Stomach (tissue), 9 donors: ENCODE results near the gene PROSER3. TPM values are rescaled to one million over a fixed set of nuclear protein-coding genes. Genes with fewer than 3 reads are reported as not detected.

Experiments used
- DNase-seq, 2 donors: peaks; one replicate each; pipeline versions ENCODE4 v3.0.0 to v3.0.0-alpha.2; 2013 to 2019
- H3K27ac ChIP-seq, 5 donors: fragments of 200-600 bp in 4 of 5; sonication (generic) in 4 of 5; one replicate each; pipeline ENCODE4 v1.5.1; 2013 to 2019; ENCODE audit warnings: mild to moderate bottlenecking in 1 of 5, moderate library complexity in 1 of 5
- H3K27me3 ChIP-seq, 3 donors: fragments of 200-600 bp; sonication (generic); one replicate each; pipeline ENCODE4 v1.5.1; 2017 to 2019; ENCODE audit warnings: mixed run types in 1 of 3
- H3K36me3 ChIP-seq, 4 donors: fragments of 200-600 bp; sonication (generic); 1 replicate in 3 of 4; 2 replicates in 1 of 4; pipeline ENCODE4 v1.5.1; 2016 to 2019
- H3K4me1 ChIP-seq, 4 donors: fragments of 200-600 bp; sonication (generic); one replicate each; pipeline ENCODE4 v1.5.1; 2016 to 2019
- H3K4me3 ChIP-seq, 4 donors: fragments of 200-600 bp; sonication (generic) in 3 of 4; one replicate each; pipeline ENCODE4 v1.5.1; 2016 to 2019; ENCODE audit warnings: mild to moderate bottlenecking in 1 of 4
- H3K9me3 ChIP-seq, 4 donors: fragments of 200-600 bp; sonication (generic); one replicate each; pipeline ENCODE4 v1.5.1; 2016 to 2019
- CTCF ChIP-seq, 7 experiments: fragments of 450-650 bp in 4 of 7; fragments of 200-600 bp in 3 of 7; sonication (generic) in 3 of 7; IDR thresholded peaks; one replicate each; pipeline ENCODE4 v1.5.1; 2016 to 2019; ENCODE audit warnings: antibody characterized with exemption in 7 of 7, control low read depth in 2 of 7, mild to moderate bottlenecking in 1 of 7
- EP300 ChIP-seq: sonication (generic); formaldehyde crosslinking; IDR thresholded peaks from one replicate; pipeline ENCODE4 v1.6.1; 2017; ENCODE audit warnings: antibody characterized with exemption
- POLR2A ChIP-seq, 4 donors: fragments of 450-650 bp; IDR thresholded peaks; one replicate each; pipeline ENCODE4 v1.6.1; 2016; ENCODE audit warnings: antibody characterized with exemption in 4 of 4, control low read depth in 2 of 4, mild to moderate bottlenecking in 1 of 4, moderate library complexity in 1 of 4
- POLR2AphosphoS5 ChIP-seq, 3 donors: sonication (generic); formaldehyde crosslinking; IDR thresholded peaks; one replicate each; pipeline ENCODE4 v1.6.1; 2016; ENCODE audit warnings: antibody characterized with exemption in 3 of 3
- WGBS, 5 donors: extraction: QIAGEN DNeasy Blood & Tissue Kit in 3 of 5; methylation state at CpG; one replicate each; pipeline versions ENCODE4 v1.1.5 to v1.1.7; 2013 to 2018; 5-methylcytosine and 5-hydroxymethylcytosine counted together
- intact Hi-C: fragments of 100-400 bp; cut with DNase I; formaldehyde crosslinking; loops from one replicate; pipeline ENCODE4 v1.15.1; 2023; ENCODE audit warnings: low total_unique reads
- polyA plus RNA-seq, 3 donors: library from polyadenylated mRNA; stranded (reverse); fragments of 200-250 nt; gene quantifications; one replicate each; pipeline ENCODE4 v1.2.3, GENCODE V29; 2013
- total RNA-seq, 5 donors: library from RNA; depleted of rRNA; stranded (reverse); fragments of >200 nt; gene quantifications; one replicate each; pipeline versions ENCODE4 v1.1.0 to v1.2.3, GENCODE V29; 2014 to 2016
- donor health status: healthy with polysubstance abuse.
- donor health status: Bipolar disorder and iron deficiency.
- donor health status: healthy.

The PROSER3 gene
- total and polyA plus RNA-seq, 8 donors, result 3.6 to 61.3 (median 10.5) TPM

GRCh38 chr19:35816846-35817245, 58.9 kb downstream of the PROSER3 start:
- no peak overlapping the region for H3K27ac ChIP-seq
- H3K27me3 ChIP-seq, result peaks cover 0 to 71% (median 0%) of the 10 kb centered on the region in 3 donors
- no peak overlapping the region for H3K4me3 ChIP-seq
- intact Hi-C loops, result no loop called here
- peaks cover 0 to 6% (median 0%) of the 10 kb centered on the region in 4 donors for H3K4me1 ChIP-seq
- no peak for TF ChIP-seq CTCF (IDR thresholded peaks at IDR 0.05)
- TF ChIP-seq EP300, result no peak
- TF ChIP-seq POLR2A (IDR thresholded peaks at IDR 0.05), result no peak
- TF ChIP-seq POLR2AphosphoS5 (IDR thresholded peaks at IDR 0.05), result no peak
- no peaks in the 10 kb centered on the region for H3K9me3 ChIP-seq
- 70 to 86% (median 79%) methylated on average over 9 of the region's 9 CpGs for WGBS, 5 donors
- no peak for DNase-seq
- no peaks in the 10 kb centered on the region for H3K36me3 ChIP-seq

- 55 to 70% (median 65%) methylated on average over 3 of the region's 3 CpGs for WGBS, 5 donors
- Histone ChIP-seq H3K9me3 (no peaks in the 10 kb centered on the region), H3K36me3 (no peaks in the 10 kb centered on the region), H3K27me3 (peaks cover 0 to 68% (median 0%) of the 10 kb centered on the region in 3 donors), H3K4me1 (peaks cover 0 to 6% (median 0%) of the 10 kb centered on the region in 4 donors), H3K4me3 (no peak overlapping the region), H3K27ac (no peak overlapping the region)
- no peak for DNase-seq
- TF ChIP-seq POLR2AphosphoS5 (IDR thresholded peaks at IDR 0.05) (no peak), POLR2A (IDR thresholded peaks at IDR 0.05) (no peak), EP300 (no peak), CTCF (IDR thresholded peaks at IDR 0.05) (no peak)
- intact Hi-C loops, result no loop called here
Measured at GRCh38 chr19:35818445-35818844, 60.5 kb downstream of the PROSER3 start.

Other genes with a start within 250 kb of the PROSER3 start
- gene DMKN, start 244.5 kb upstream of the PROSER3 start, total RNA-seq, result 10 to 100 TPM in 2 of 5 donors, 1 to 10 TPM in 2, not detected in 1; 4.9 to 36.9 (median 20.2) TPM
- gene DMKN, start 244.5 kb upstream of the PROSER3 start, polyA plus RNA-seq, result 100 to 1,000 TPM in 1 of 3 donors, 10 to 100 TPM in 2; 76.7 to 139 (median 83.6) TPM
- gene SBSN, start 229.9 kb upstream of the PROSER3 start, total RNA-seq, result not detected
- 10 to 100 TPM in 1 of 3 donors, 1 to 10 TPM in 1, not detected in 1; 1.1 to 29.2 TPM for gene SBSN, start 229.9 kb upstream of the PROSER3 start, polyA plus RNA-seq
- gene GAPDHS, start 224.7 kb upstream of the PROSER3 start, total RNA-seq, result not detected
- gene GAPDHS, start 224.7 kb upstream of the PROSER3 start, polyA plus RNA-seq, result not detected
- 100 to 1,000 TPM in 1 of 5 donors, 10 to 100 TPM in 3, 1 to 10 TPM in 1; 7.0 to 121 (median 57.6) TPM for gene TMEM147, start 212.6 kb upstream of the PROSER3 start, total RNA-seq
- gene TMEM147, start 212.6 kb upstream of the PROSER3 start, polyA plus RNA-seq, result 100 to 1,000 TPM in 1 of 3 donors, 10 to 100 TPM in 2; 63.4 to 131 (median 77.4) TPM
- gene ATP4A, start 194.5 kb upstream of the PROSER3 start, total RNA-seq, result 100 to 1,000 TPM in 4 of 5 donors, 1 to 10 TPM in 1; 9.8 to 890 (median 236) TPM
- gene ATP4A, start 194.5 kb upstream of the PROSER3 start, polyA plus RNA-seq, result 100 to 1,000 TPM; 257 to 357 (median 345) TPM
- gene PMIS2, start 172.0 kb upstream of the PROSER3 start, total RNA-seq, result not detected
- gene PMIS2, start 172.0 kb upstream of the PROSER3 start, polyA plus RNA-seq, result not detected
- 10 to 100 TPM in 1 of 5 donors, 1 to 10 TPM in 4; 4.1 to 23.2 (median 4.9) TPM for gene HAUS5, start 145.4 kb upstream of the PROSER3 start, total RNA-seq
- gene HAUS5, start 145.4 kb upstream of the PROSER3 start, polyA plus RNA-seq, result 10 to 100 TPM in 1 of 3 donors, 1 to 10 TPM in 2; 4.4 to 17.0 (median 5.6) TPM
- gene RBM42, start 129.1 kb upstream of the PROSER3 start, total RNA-seq, result 100 to 1,000 TPM in 1 of 5 donors, 10 to 100 TPM in 4; 26.6 to 133 (median 46.9) TPM
- 10 to 100 TPM; 56.5 to 60.8 (median 58.6) TPM for gene RBM42, start 129.1 kb upstream of the PROSER3 start, polyA plus RNA-seq
- 10 to 100 TPM in 1 of 5 donors, under 1 TPM in 1, not detected in 3; 0.55 to 11.7 TPM for gene ETV2, start 116.4 kb upstream of the PROSER3 start, total RNA-seq
- 1 to 10 TPM; 4.5 to 6.3 (median 6.1) TPM for gene ETV2, start 116.4 kb upstream of the PROSER3 start, polyA plus RNA-seq
- 100 to 1,000 TPM; 198 to 680 (median 373) TPM for gene COX6B1, start 109.9 kb upstream of the PROSER3 start, total RNA-seq
- gene COX6B1, start 109.9 kb upstream of the PROSER3 start, polyA plus RNA-seq, result 1,000 to 10,000 TPM; 1,105 to 1,293 (median 1,217) TPM
- not detected for gene UPK1A, start 91.7 kb upstream of the PROSER3 start, total RNA-seq
- under 1 TPM in 1 of 3 donors, not detected in 2; 0.08 TPM for gene UPK1A, start 91.7 kb upstream of the PROSER3 start, polyA plus RNA-seq
- gene ZBTB32, start 53.6 kb upstream of the PROSER3 start, total RNA-seq, result 1 to 10 TPM in 1 of 5 donors, not detected in 4; 8.2 TPM
- under 1 TPM in 2 of 3 donors, not detected in 1; 0.43 to 0.46 TPM for gene ZBTB32, start 53.6 kb upstream of the PROSER3 start, polyA plus RNA-seq
- 10 to 100 TPM in 4 of 5 donors, 1 to 10 TPM in 1; 8.3 to 92.4 (median 24.9) TPM for gene KMT2B, start 40.2 kb upstream of the PROSER3 start, total RNA-seq
- 10 to 100 TPM; 13.9 to 22.6 (median 15.1) TPM for gene KMT2B, start 40.2 kb upstream of the PROSER3 start, polyA plus RNA-seq
- gene IGFLR1, start 15.7 kb upstream of the PROSER3 start, total RNA-seq, result 10 to 100 TPM in 2 of 5 donors, 1 to 10 TPM in 3; 3.6 to 36.8 (median 9.0) TPM
- 10 to 100 TPM in 1 of 3 donors, 1 to 10 TPM in 2; 6.4 to 15.6 (median 9.8) TPM for gene IGFLR1, start 15.7 kb upstream of the PROSER3 start, polyA plus RNA-seq
- 10 to 100 TPM; 11.4 to 98.0 (median 57.1) TPM for gene U2AF1L4, start 12.8 kb upstream of the PROSER3 start, total RNA-seq
- gene U2AF1L4, start 12.8 kb upstream of the PROSER3 start, polyA plus RNA-seq, result 10 to 100 TPM; 27.6 to 53.0 (median 44.8) TPM
- 10 to 100 TPM in 3 of 5 donors, 1 to 10 TPM in 1, not detected in 1; 9.3 to 58.0 (median 32.2) TPM for gene PSENEN, start 12.5 kb upstream of the PROSER3 start, total RNA-seq
- 100 to 1,000 TPM in 1 of 3 donors, 10 to 100 TPM in 2; 49.2 to 101 (median 51.0) TPM for gene PSENEN, start 12.5 kb upstream of the PROSER3 start, polyA plus RNA-seq
- gene LIN37, start 9.6 kb upstream of the PROSER3 start, total RNA-seq, result 10 to 100 TPM in 3 of 5 donors, 1 to 10 TPM in 2; 2.3 to 26.5 (median 17.9) TPM
- 10 to 100 TPM; 21.5 to 44.9 (median 29.2) TPM for gene LIN37, start 9.6 kb upstream of the PROSER3 start, polyA plus RNA-seq
- 100 to 1,000 TPM in 3 of 5 donors, 10 to 100 TPM in 2; 25.0 to 492 (median 209) TPM for gene HSPB6, start 1.1 kb upstream of the PROSER3 start, total RNA-seq
- gene HSPB6, start 1.1 kb upstream of the PROSER3 start, polyA plus RNA-seq, result 10 to 100 TPM; 45.0 to 84.9 (median 71.5) TPM
- 10 to 100 TPM in 4 of 5 donors, 1 to 10 TPM in 1; 5.1 to 73.6 (median 25.4) TPM for gene ARHGAP33, start 17.4 kb downstream of the PROSER3 start, total RNA-seq
- 1 to 10 TPM; 1.4 to 8.0 (median 6.9) TPM for gene ARHGAP33, start 17.4 kb downstream of the PROSER3 start, polyA plus RNA-seq
- not detected for gene PRODH2, start 54.7 kb downstream of the PROSER3 start, total RNA-seq
- under 1 TPM in 1 of 3 donors, not detected in 2; 0.23 TPM for gene PRODH2, start 54.7 kb downstream of the PROSER3 start, polyA plus RNA-seq
- 10 to 100 TPM in 1 of 5 donors, 1 to 10 TPM in 1, under 1 TPM in 1, not detected in 2; 0.37 to 17.9 (median 5.4) TPM for gene NPHS1, start 94.3 kb downstream of the PROSER3 start, total RNA-seq
- under 1 TPM; 0.10 to 0.61 (median 0.25) TPM for gene NPHS1, start 94.3 kb downstream of the PROSER3 start, polyA plus RNA-seq
- gene KIRREL2, start 98.7 kb downstream of the PROSER3 start, total RNA-seq, result under 1 TPM in 2 of 5 donors, not detected in 3; 0.43 to 0.73 TPM
- gene KIRREL2, start 98.7 kb downstream of the PROSER3 start, polyA plus RNA-seq, result under 1 TPM in 2 of 3 donors, not detected in 1; 0.56 to 0.65 TPM
- gene APLP1, start 110.4 kb downstream of the PROSER3 start, total RNA-seq, result 10 to 100 TPM in 4 of 5 donors, 1 to 10 TPM in 1; 5.3 to 76.5 (median 18.8) TPM
- 10 to 100 TPM; 12.5 to 31.3 (median 18.1) TPM for gene APLP1, start 110.4 kb downstream of the PROSER3 start, polyA plus RNA-seq
- gene NFKBID, start 142.4 kb downstream of the PROSER3 start, total RNA-seq, result 10 to 100 TPM in 3 of 5 donors, 1 to 10 TPM in 1, not detected in 1; 6.6 to 42.0 (median 17.6) TPM
- 1 to 10 TPM; 2.4 to 7.1 (median 3.3) TPM for gene NFKBID, start 142.4 kb downstream of the PROSER3 start, polyA plus RNA-seq
- 10 to 100 TPM in 1 of 5 donors, 1 to 10 TPM in 1, not detected in 3; 5.0 to 12.5 TPM for gene HCST, start 144.4 kb downstream of the PROSER3 start, total RNA-seq
- gene HCST, start 144.4 kb downstream of the PROSER3 start, polyA plus RNA-seq, result 10 to 100 TPM in 1 of 3 donors, 1 to 10 TPM in 2; 8.2 to 11.3 (median 9.2) TPM
- gene TYROBP, start 150.1 kb downstream of the PROSER3 start, total RNA-seq, result 10 to 100 TPM in 2 of 5 donors, 1 to 10 TPM in 1, not detected in 2; 9.4 to 72.3 (median 14.1) TPM
- 100 to 1,000 TPM in 1 of 3 donors, 10 to 100 TPM in 2; 38.4 to 106 (median 87.2) TPM for gene TYROBP, start 150.1 kb downstream of the PROSER3 start, polyA plus RNA-seq
- gene LRFN3, start 178.2 kb downstream of the PROSER3 start, total RNA-seq, result 10 to 100 TPM in 2 of 5 donors, 1 to 10 TPM in 2, under 1 TPM in 1; 0.73 to 48.1 (median 4.0) TPM
- gene LRFN3, start 178.2 kb downstream of the PROSER3 start, polyA plus RNA-seq, result 1 to 10 TPM; 2.0 to 6.7 (median 2.6) TPM
- 10 to 100 TPM in 3 of 5 donors, 1 to 10 TPM in 1, not detected in 1; 8.0 to 38.1 (median 21.1) TPM for gene SDHAF1, start 237.0 kb downstream of the PROSER3 start, total RNA-seq
- gene SDHAF1, start 237.0 kb downstream of the PROSER3 start, polyA plus RNA-seq, result 10 to 100 TPM; 19.2 to 31.2 (median 28.3) TPM